Bone marrow (tissue), 2 donors: ENCODE results near the gene SELENOS.

Experiments
- DNase-seq, 2 donors: peaks; one replicate each; lab custom pipeline; 2025; lab: John Stamatoyannopoulos, UW

The SELENOS gene

GRCh38 chr15:101250873-101251829 is 26.1 kb downstream of the SELENOS start:
- no peak for DNase-seq

GRCh38 chr15:101250341-101250831 is 26.9 kb downstream of the SELENOS start:
- no peak for DNase-seq

- DNase-seq: no peak
These were observed 29.0 kb downstream of the SELENOS start for GRCh38 chr15:101248274-101248673.

GRCh38 chr15:101246824-101247745 is 30.2 kb downstream of the SELENOS start:
- no peak for DNase-seq

GRCh38 chr15:101246391-101246790 is 30.9 kb downstream of the SELENOS start:
- no peak for DNase-seq

GRCh38 chr15:101244889-101245668 is 32.2 kb downstream of the SELENOS start:
- DNase-seq: no peak

DNA sequence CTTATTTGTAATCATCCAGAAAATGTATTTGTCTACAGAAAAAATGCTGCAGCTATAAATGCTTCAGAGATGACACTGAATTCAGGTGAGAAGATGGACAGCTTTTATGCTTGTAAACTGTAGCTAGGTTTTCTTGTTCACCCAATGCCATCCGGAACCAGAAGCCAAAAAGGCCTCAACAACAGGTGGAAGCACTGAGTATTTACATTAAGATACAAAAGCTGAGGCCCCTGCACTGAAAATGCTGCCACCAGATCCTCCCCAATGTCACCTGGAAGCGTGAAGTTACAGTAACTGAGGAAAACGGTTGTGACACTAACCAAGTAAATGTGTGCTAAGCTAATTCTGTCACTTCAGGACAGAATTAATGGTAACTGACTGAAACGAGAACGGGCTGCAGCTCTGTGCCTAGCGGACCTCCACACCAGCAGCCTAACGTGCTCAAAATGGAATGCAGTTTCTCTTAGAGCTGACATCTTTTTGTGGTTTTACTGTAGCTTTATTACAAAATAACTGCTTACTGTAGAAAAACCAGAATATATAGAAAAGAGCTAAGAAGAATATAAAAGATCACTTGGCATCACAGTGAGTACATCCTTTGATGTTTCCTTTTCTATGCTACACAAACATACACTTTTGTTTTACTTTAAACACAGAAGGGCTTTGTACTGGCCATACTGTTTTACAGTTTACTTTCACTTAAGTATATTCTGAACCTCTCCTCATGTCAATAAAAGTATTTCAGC is 33.1 kb downstream of the SELENOS start:
- DNase-seq: no peak

DNA sequence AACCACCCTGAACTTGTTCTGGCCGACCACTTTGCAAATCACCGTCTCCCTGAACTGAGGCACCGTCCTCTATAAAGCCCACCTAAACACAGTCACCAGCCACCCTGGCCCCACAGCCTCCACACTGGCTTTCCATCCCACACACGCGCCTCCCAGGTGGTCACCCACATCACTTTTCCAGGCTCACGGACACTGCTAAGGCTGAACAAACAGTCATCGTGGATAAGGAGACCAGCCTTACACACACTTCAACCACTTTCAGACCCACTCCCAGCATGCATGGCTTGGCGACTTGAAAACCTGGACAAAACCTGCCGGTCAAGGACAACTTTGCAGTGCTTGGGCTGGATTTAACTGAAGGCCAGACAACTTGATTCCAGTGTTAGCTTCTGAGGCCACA is 33.9 kb downstream of the SELENOS start:
- no peak for DNase-seq

GRCh38 chr15:101242999-101243336 is 34.3 kb downstream of the SELENOS start:
- no peak for DNase-seq

DNA sequence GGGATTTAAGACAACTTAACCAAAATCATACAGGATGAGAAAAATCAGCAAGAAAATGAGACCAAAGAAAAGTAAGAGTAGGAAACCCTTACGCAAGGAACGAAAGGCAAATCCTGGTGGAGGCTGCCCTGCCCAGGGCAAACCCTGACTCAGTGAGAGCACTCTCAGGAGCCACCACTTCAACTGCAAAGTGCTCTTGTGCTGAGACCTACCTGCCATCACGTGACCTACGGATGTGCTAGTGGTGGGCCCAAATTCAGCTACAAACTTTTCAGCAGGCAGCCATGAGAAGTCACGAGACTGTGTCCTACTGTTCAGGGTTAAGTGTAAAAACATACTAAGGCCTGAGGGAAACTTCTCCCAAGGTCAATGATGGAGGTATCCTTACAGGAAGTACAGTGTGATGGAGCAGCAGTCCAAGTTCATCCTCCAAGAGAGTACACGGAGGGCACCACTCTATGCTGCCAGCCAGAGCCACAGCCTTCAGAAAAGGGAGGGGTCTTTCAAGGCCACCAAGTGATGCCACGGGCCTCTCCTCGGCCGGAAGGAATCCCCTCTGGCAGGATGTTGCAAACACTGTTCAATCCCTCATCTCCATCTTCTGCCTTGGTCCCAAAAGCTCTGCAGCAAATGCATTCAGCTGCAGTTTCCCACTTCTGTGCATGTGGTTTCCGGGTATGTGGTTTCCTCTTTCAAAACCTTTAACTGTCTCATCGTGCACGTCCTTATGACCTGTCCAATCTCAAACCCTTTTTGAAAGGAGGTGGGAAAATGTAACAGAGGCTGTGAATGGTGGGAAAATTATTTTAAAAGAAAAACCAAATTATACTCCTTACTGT is 34.9 kb downstream of the SELENOS start:
- DNase-seq: peak in 1 of 2 donors; percentile 75

DNA sequence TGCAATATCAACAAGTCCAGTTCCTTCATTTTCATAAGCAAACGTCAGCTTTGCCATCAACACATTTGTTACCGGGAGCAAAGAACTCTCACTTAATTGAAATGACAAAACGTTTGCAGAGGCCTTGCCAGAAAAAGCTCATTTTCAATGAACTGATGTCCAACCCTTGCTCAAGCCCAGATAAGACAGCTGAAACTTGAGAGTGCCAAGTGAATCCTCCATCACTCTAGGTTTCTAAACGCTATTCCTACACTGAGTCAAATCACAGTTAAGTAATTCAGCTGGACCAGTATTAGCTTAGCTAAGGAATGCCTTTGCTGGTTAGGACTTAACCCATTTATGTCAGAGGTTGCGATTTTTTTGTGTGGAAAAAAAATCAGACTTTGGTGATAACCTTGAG is 36.9 kb downstream of the SELENOS start:
- DNase-seq: no peak

GRCh38 chr15:101239724-101240136 is 37.6 kb downstream of the SELENOS start:
- no peak for DNase-seq

DNA sequence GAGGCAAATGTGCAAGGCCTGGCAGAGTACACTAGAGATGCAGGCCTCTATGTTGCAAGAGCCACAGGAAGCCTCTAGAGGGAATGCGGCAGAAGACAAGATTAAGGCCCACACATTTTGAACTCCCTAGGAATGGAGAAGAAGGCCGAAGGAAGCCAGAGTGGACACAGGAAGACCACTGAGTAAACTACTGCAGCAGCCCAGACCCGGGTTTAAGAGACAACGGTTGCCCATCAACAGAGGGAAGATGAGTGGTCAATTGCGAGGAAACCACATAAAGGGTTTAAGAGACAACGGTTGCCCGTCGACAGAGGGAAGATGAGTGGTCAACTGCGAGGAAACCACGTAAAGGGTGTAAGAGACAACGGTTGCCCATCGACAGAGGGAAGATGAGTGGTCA is 40.0 kb downstream of the SELENOS start:
- DNase-seq: no peak

DNA sequence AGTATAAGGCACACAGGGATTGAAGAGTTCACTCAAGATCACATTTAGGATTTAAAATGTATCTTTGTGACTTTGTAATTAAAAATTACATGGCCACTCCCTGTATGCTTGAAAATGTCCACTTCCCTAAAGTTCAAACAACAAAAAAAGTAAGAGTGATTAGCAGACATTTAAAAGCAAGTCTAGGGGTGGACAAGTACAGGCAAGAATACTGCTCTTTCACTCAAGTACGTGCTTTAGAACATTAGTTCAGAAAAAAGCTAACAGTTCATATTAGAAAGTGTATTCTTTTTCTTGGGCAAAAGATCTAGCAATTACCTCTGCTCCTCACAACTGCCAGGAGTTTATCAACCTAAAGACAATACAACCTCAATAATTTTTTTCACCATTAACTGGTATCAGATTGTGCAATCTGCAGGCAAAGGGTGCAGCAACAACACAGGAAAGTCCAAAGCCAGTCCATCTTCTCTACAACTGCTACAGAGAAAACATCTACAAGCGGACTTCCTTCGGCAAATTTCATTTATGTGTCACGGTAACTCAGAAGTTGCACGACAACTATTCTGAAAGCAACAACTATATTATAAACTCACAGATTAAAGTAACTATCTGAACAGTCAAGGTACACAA is 43.5 kb downstream of the SELENOS start:
- no peak for DNase-seq

DNA sequence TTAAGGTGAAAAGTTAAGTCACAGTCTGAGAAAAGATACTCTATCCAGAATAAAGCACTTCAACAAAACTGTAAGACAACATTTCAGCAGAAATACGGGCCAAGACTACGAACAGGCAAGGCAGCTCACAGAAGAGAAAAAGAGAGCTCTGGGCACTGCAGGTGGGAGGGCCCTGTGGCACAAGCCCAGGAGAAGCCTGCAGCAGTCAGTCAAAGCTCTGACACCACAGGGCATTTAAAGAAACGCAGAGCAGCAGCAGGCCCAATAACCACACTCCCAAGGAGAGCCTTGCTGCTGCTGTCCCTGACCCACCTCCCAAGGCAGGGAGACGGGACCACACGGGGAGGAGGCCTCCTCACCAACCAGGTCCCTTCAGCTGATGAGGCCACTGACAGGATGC is 44.6 kb downstream of the SELENOS start:
- no peak for DNase-seq

DNA sequence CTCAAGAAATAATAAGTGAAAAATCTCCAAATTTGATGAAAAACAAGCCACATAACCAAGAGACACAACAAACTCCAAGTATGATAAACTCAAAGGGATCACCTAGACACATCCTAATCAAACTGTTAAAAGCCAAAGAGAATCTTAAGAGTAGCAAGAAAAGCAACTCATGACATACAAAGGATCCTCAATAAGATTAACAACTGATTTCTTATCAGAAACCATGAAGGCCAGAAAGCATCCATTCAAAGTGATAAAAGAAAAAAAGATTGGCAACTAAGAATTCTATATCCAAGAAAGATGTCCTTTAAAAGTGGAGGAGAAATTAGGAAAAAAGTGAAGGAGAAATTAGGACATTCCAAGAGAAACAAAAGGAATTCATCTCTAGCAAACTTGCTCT is 49.0 kb downstream of the SELENOS start:
- no peak for DNase-seq

GRCh38 chr15:101225658-101226057 is 51.6 kb downstream of the SELENOS start:
- no peak for DNase-seq
